ENCODE data around the gene ZNF304.

GRCh38 chr19:57305056-57305455, 46.0 kb upstream of the ZNF304 start:
- no peak for TF ChIP-seq GATA3 (IDR thresholded peaks at IDR 0.05; ENCODE audit: low read depth, low read length)
- TF ChIP-seq GATA2 (IDR thresholded peaks at IDR 0.05; ENCODE audit: low read depth, low read length): no peak
